HG03025 (cell line): ENCODE measurements around the gene GLTPD2.

Source experiments
- ATAC-seq: cut with Tn5 transposase; IDR thresholded peaks from one replicate; pipeline ENCODE4 v1.9.1; 2021; ENCODE audit warnings: mild to moderate bottlenecking, moderate library complexity; ENCODE audit not compliant: unreplicated experiment, low FRiP score

The GLTPD2 gene

DNA sequence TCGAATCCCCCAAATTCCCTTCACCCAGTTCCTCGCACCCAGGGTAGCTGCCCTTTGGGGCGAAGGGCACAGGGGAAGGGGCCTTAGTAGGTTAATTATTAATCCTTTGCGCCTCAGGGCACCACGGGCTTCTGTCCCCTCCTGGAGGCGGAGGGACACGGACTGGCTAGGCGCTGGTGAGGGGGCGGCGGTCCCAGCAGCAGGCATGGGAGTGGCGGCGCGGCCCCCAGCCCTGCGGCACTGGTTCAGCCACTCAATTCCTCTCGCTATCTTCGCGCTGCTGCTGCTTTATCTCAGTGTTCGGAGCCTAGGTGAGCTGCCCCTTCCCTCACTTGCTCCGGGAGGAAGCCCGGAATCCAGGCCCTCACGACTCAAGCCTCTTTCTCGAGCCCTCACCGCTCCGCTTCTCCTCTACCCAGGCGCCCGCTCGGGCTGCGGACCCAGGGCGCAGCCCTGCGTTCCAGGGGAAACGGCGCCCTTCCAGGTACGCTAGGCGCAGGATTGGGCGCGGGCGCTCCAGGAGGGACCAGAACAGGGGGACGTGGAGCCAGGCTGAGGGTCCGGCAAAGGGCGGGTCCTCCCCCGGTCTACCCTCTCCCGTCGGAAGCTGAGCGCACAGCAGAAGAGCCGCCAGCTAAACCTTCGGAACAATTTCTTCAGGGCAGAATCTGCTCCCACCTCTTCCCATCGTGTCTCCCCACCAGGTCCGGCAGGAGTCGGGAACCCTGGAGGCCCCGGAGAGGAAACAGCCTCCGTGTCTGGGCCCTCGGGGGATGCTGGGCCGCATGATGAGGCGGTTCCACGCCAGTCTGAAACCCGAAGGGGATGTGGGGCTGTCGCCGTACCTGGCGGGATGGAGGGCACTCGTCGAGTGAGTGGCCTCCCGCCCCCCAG is at the start of gene GLTPD2:
GLTPD2 (plus strand) TSS at position 158 of the 894 bp plus-strand sequence; CDS start at position 206, 48 bp downstream.
- ATAC-seq = peak; percentile 10

DNA sequence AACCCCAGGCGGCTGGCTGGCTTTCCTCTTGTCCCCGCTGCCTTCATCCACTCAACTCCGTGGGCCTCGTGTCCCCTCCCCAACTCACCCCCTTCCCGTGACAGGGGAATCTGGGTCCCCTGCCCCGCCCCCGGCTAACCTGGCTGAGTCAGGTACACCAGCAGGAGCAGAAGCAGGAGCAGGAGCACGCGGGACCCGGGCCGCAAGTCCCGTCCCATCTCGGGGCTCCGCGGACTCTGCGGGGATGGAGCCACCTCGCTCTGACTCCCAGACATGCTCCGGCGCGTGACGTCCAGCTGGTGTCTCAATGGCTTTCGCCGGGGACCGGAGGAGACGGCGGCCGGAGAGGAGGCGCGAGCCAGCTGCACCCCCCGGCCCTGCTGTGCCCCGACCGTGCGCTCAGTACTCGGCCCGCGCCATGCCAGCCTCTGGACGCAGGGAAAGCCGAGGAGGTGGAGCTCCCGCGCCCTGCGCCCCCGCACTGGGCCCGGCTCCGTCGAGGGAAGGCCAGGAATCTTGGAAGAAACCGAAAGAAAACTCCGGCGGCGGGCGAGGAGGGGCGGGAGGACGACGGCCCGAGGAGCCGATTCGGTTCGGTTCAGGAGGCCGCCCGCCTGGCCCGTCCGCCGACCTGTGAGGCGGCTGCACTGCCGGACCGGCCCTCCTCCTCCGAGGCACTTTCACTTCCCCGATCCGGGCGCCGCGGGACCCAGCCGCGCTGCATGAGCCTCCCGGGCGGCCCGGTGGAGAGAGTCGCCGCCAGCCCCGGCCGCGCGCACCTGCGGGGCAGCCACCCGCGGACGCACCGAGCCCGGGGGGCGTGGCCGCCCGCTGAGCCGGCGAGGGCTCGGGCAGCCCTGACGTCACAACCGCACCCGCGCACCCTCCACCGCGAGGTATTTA is 49.4 kb upstream of the GLTPD2 start, which contains the start of the genes CXCL16 and ZMYND15:
CXCL16 (minus strand) TSS at position 807 of the 903 bp plus-strand sequence; CDS start at position 218, 589 bp downstream.
ZMYND15 (plus strand) TSS at position 712 of the 903 bp plus-strand sequence. CDS start 716 bp downstream, outside the sequence.
- no peak for ATAC-seq

DNA sequence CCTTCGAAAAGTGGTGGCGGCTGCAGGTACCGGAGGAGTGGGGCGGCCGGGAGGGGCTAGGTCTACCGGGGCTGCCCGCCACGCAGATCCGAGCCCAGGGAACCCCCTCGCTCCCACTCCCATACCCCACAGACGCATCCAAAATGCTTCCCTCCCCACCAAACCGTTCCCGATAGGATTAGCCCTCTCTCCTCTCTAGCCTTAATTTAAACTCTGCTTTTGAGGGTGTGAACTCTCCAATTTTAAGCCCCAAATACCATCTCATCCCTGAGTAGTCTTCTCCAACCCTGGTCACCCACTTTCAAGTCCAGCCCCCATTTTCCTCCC is 48.8 kb upstream of the GLTPD2 start:
- ATAC-seq = no peak

DNA sequence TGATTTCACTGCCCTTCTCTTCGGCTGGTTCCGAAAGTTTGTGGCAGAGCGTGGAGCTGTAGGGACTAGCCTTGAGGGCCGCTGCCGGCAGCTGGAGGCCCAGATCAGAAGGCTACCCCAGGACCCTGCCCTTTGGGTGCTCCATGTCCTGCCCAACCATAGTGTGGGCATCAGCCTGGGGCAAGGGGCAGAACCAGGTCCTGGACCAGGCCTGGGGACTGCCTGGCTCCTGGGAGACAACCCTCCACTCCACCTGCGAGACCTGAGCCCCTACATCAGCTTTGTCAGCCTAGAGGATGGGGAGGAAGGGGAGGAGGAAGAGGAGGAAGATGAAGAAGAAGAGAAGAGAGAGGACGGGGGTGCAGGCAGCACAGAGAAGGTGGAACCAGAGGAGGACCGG is 48.2 kb upstream of the GLTPD2 start:
- ATAC-seq = no peak

DNA sequence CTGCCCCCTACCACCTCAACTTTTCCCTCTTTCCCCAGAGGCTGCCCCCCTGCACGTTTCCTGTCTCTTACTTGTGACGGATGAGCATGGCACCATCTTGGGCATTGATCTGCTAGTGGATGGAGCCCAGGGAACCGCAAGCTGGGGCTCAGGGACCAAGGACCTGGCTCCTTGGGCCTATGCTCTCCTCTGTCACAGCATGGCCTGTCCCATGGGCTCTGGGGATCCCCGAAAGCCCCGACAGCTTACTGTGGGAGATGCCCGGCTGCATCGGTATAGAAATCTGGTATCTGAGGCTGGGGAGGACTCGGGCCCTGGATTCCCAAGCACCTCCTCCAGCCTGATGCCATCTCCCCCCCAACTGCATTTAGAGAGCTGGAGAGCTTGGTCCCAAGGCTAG is 47.2 kb upstream of the GLTPD2 start:
- no peak for ATAC-seq

DNA sequence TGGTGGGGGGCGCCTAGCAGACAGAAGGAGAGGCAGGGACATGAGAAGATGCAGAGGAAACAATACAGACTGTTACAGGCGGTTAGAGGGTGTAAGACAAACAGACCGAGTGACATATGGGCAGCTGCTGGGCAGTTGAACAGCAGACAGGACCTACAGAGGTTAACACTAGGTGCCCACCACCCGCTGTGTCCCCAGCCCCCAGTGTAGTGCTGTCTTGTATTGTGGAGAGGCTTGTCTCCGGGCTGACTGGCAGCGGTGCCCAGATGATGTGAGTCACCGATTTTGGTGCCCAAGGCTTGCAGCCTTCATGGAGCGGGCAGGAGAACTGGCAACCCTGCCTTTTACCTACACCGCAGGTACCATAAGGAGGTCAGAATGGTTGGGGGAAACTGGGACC is 46.6 kb upstream of the GLTPD2 start:
- ATAC-seq = no peak

DNA sequence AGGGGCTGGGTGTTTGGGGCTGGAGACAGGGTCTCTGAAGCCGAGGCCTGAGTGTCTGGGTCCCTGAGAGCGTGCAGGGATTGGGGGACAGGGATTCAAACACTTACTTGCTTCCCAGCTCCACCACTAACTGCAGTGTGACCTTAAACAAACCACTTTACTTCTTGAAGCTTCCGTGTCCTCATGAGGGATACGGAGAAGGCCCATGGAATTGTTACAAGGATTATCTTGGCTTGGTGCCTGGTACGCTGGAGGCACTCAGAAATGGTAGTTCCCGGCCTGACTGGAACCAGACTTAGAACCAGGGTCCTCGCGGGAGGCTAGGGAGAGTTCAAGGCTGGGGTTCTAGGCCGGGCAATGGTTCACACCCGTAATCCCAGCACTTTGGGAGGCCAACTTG is 46.1 kb upstream of the GLTPD2 start:
- no peak for ATAC-seq

DNA sequence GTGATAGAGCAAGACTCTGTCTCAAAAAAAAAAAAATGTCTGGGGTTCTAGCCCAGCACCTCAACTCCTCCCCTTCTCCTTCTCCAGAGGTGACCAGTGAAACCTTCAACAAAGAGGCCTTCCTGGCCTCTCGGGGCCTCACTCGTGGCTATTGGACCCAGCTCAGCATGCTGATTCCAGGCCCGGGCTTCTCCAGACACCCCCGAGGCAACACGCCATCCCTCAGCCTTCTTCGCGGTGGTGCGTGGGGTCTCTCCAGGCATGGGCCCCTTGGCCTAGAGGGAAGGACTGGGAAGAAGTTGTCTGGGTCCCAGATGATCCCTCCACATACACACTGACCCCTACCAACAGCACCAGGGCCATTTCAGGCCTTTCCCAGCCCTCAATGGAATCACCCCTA is 45.5 kb upstream of the GLTPD2 start:
- ATAC-seq = no peak

DNA sequence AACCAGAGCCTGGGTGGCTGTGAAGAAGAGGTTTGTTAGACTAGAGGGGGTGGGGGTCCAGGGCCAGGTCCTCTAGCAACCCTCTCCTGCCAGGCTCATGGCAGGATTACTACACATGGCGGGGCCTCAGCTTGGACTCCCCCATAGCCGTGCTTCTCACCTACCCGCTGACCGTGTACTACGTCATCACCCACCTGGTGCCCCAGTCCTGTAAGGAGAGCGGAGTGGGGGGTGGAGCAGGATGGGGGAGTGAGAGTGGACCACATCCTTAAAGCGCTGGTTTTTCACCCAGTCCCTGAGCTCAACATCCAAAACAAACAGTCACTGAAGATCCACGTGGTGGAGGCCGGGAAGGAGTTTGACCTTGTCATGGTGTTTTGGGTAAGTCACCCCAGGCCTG is 44.9 kb upstream of the GLTPD2 start:
- ATAC-seq = no peak

DNA sequence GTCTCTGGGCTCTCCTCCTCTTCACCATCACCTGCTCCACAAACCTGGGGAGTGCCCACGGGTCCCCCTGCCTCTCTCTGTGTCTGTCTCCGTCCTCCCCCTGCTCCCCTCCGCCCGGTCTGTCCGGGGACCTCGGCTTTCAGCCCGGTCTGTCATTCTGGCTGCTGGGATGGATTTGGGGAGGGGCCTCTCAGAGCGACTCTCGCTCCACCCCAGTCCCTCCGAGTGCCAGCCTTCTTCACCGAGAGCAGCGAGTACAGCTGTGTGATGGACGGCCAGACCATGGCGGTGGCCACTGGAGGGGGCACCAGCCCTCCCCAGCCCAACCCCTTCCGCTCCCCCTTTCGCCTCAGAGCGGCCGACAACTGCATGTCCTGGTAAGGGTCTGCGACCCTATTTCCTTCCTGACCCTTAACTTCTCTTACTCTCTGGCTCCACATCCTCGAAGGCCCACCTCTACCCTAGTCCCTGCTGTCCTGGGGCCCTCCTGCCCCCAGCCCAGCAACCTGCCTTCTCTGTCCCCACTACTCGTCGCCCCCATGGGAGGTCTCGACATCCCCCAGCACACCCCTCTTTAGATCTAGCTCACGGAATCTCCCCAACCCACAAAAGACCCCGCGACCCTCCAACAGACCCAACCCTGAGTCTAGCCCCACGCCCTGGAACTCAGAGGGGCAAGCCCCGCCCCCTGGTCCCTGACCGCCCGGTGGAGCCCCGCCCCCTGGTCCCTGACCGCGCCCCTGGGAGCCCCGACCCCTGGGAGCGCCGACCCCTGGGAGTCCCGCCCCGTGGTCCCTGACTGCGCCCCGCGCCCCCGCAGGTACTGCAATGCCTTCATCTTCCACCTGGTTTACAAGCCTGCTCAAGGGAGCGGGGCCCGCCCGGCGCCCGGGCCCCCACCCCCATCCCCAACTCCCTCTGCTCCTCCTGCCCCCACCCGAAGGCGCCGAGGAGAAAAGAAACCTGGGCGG is 43.5 kb upstream of the GLTPD2 start:
- no peak for ATAC-seq

DNA sequence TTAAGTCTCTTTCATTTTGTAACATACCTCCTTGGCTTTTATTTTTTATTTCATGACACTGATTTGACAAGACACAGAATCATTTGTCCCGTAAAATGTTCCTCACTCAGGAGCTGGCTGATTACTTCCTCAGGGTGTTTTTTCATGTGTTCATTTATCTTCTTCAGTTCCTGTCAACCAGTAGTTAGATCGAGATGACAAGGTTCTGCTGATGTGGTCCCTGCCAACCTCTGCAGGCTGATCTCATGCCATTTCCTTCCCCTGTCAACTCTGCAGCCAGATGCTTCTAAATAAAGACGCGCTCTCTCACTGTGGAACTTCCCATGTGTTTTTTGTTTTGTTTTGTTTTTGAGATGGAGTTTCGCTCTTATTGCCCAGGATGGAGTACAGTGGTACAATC is 40.9 kb upstream of the GLTPD2 start:
- ATAC-seq = no peak

DNA sequence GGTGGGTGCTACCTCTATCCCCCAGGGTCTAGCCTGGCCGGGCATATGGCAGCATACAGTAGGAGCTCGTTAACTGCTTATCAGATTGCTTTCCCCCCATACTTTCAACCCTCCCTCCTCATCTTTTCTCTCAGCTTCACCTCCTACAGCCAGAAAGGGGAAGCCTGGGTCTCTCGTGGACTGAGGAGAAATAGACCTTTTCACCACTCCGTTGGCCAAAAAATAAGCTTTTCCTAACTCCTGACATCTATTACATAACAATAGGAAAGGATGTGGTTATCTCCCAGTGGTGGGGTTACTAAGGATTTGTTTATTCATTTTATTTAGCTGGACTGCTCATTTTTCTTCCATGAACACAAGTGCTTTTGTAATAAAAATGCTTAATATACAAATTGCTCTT is 40.1 kb upstream of the GLTPD2 start:
- ATAC-seq = no peak

DNA sequence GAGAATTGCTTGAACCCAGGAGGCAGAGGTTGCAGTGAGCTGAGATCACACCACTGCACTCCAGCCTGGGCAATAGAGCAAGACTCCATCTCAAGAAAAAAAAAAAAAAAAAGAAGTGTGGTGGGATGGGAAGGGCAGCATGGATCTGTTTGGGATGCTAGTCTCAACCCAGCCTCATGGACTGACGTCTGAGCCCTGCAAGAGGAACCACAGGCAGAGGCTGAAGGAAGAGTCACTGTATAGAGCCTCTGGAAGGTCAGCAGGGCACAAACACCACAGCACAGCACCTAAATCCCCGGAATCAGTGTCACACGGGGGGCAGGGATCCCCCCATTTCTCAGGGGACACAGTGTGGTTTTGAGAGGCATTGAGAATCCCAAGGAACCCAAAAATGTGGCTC is 38.2 kb upstream of the GLTPD2 start:
- no peak for ATAC-seq

DNA sequence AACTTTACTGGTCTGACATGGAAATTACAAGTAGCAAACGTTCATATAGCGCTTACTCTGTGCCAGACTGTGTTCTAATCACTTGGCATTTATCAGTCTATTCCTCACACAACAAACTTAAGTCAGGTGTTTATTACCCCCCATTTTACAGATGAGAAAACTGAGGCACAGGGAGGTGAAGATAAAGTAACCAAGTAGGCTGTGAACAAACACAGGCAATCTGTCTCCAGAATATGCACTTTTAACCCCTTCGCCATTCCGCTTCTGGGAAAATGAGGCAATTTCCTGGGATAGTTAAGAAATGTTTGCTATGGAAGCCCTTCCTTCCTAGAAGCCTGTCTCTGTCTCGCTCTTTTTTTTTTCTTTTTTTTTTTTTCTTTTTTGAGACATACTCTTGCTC is 36.8 kb upstream of the GLTPD2 start:
- no peak for ATAC-seq

DNA sequence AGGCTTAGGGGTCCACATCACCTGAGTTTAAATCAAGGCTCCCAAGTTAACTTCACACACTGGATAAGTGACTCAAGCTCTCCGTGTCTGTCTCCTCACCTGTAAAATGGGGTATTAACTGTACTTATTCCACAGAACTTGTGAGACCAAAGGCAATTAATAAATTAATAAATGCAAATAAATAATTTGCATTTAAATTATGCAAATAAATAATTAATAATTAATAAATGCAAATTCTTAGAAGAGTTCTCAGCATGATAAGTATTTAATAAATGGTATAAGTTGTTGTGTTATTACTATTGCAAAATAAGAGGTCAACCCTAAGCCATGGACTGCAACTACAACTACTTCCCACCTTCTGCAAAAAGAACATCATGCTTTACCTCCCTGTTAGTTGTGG is 35.4 kb upstream of the GLTPD2 start:
- ATAC-seq = no peak

DNA sequence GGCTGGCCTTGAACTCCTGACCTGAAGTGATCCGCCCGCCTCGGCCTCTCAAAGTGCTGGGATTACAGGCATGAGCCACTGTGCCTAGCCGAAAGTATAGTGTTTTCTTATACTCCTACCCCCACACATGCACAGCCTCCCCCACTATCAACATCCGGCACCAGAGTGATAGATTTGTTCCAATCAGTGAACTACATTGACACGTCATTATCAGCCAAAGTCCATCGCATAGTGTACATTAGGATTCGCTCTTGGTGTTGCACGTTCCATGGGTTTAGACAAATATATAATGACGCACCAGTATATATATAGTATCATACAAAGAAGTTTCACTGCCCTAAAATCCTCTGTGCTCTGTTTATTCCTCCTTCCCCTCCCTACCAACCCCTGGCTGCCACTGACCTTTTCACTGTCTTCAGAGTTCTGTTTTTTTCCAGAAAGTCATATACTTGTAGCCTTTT is 29.0 kb upstream of the GLTPD2 start:
- no peak for ATAC-seq

DNA sequence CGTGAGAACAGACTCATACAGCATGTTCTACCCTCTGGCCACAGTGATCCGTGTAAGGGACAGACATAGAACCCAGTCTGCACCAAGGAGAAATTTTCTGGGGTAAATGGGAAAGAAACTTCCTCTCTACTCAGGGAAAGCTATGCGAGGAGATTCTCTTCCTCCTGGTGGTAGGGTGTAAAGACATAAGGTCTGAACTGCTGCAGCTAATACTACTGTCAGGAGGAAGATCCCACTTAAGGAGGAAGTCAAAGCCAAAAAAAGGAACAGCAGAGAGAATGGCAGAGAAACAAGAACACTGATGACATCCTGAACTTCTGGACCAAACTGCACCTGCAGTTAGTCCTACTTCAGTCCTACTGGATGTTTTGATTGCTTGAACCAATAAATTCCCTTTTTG is 24.2 kb upstream of the GLTPD2 start:
- no peak for ATAC-seq

DNA sequence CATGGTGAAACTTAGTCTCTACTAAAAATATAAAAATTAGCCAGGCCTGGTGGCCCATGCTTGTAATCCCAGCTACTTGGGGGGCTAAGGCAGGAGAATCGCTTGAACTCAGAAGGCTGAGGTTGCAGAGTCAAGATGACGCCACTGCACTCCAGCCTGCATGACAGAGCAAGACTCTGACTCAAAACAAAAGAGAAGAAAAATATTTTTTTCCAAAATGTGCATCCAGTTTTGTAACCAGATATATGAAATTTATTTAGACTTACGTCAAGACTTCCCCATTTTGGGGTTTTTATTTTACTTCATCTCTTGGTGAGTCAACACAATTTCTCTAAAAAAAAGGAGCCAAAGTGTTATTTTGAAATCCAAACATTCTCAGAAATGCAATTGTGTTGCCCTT is 22.6 kb upstream of the GLTPD2 start:
- no peak for ATAC-seq

DNA sequence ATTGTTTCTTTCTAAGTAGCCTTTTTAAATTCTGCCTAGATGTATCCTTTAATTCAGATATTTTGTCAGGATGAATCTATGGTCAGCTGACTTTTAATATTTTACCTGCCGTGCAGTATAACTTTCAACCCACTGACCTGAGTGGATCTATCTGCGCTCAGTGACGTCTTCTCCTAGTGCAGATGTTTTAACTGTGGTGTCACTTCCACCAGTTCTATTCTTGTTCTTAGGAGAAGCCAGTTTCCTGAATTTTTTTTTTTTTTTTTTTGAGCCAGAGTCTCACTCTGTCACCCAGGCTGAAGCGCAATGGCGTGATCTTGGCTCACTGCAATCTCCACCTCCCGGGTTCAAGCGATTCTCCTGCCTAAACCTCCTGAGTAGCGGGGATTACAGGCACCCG is 22.0 kb upstream of the GLTPD2 start:
- no peak for ATAC-seq

DNA sequence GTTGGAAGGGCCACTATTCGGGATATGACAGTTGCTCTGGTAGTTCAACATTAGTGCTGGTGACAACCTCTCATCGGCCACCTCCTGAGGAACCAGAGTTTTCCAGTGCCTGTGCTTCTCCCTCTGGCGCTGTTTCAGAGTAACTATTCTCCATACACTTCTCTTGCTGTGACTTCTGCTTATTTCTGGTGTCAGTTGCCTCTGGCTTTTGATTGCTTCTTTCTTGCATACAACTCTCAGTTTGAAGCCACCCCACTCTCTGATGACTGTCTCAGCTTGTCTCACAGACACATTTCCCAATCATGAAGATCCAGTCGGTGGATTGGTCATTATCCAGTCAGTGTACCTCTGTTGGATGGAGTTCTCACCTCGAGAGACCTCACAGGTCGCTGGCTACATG is 20.5 kb upstream of the GLTPD2 start:
- ATAC-seq = no peak
